B cell (primary cell): ENCODE data around the gene BCL2. TPM values are rescaled to one million over a fixed set of nuclear protein-coding genes. Genes with fewer than 3 reads are reported as not detected.

ENCODE experiments used
- ATAC-seq: fragments of 200-7000 bp; cut with Tn5 transposase; one replicate; pipeline ENCODE4 v1.10.0; 2021; ENCODE audit warnings: low read depth, mild to moderate bottlenecking, moderate number of reproducible peaks, moderate library complexity
- CTCF ChIA-PET: fragments of 350-600 bp; sonication (Branson Sonifier 250); formaldehyde crosslinking; loops from one replicate; lab custom pipeline; 2021; ENCODE audit warnings: antibody characterized with exemption, inconsistent platforms; lab: Charles Lee
- POLR2A ChIA-PET: fragments of 350-600 bp; sonication (Branson Sonifier 250); formaldehyde crosslinking; loops from one replicate; lab custom pipeline; 2021; ENCODE audit warnings: antibody characterized with exemption; lab: Charles Lee
- DNase-seq: peaks from one replicate; pipeline ENCODE4 v3.0.0; 2013
- H2AFZ ChIP-seq: 2 replicates; pipeline ENCODE4 v1.6.1; 2012; ENCODE audit warnings: mild to moderate bottlenecking, low read depth, low read length; ENCODE audit not compliant: insufficient read depth, poor library complexity, severe bottlenecking
- H3K27ac ChIP-seq, 2 donors: 1 replicate in 1 of 2; 2 replicates in 1 of 2; pipeline ENCODE4 v1.5.1; 2012 to 2013; ENCODE audit warnings: low read length in 2 of 2, mild to moderate bottlenecking in 2 of 2, moderate library complexity in 1 of 2
- H3K27me3 ChIP-seq, 4 experiments: fragments of 200-600 bp in 1 of 4; sonication (generic) in 1 of 4; replicated peaks in 1 of 4; 1 replicate in 2 of 4; 2 replicates in 2 of 4; pipeline versions ENCODE4 v1.6.1 to v1.7.0; 2013 to 2016; ENCODE audit warnings: low read length in 3 of 4, mild to moderate bottlenecking in 2 of 4, mixed read lengths in 1 of 4, moderate library complexity in 1 of 4; ENCODE audit not compliant: insufficient read depth in 4 of 4, control insufficient read depth in 3 of 4; ENCODE audit errors: control extremely low read depth in 1 of 4
- H3K36me3 ChIP-seq, 2 experiments: replicated peaks in 1 of 2; 1 replicate in 1 of 2; 2 replicates in 1 of 2; pipeline versions ENCODE4 v1.6.1 to v1.7.1; 2013; ENCODE audit warnings: low read length in 1 of 2; ENCODE audit not compliant: insufficient read depth in 2 of 2, control insufficient read depth in 1 of 2; ENCODE audit errors: control extremely low read depth in 1 of 2, extremely low read depth in 1 of 2
- H3K4me1 ChIP-seq, 2 donors: fragments of 200-600 bp in 1 of 2; sonication (generic) in 1 of 2; 1 replicate in 1 of 2; 2 replicates in 1 of 2; pipeline versions ENCODE4 v1.5.1 to v1.6.1; 2013 to 2017; ENCODE audit warnings: low read length in 2 of 2; ENCODE audit not compliant: control insufficient read depth in 2 of 2, insufficient read depth in 2 of 2
- H3K4me2 ChIP-seq: replicated peaks from 2 replicates; pipeline ENCODE3; 2012; ENCODE audit warnings: mild to moderate bottlenecking, low read depth, low read length; ENCODE audit not compliant: poor library complexity, severe bottlenecking
- H3K4me3 ChIP-seq, 5 experiments: fragments of 200-600 bp in 1 of 5; sonication (generic) in 1 of 5; 1 replicate in 3 of 5; 2 replicates in 2 of 5; pipeline versions ENCODE4 v1.5.1 to v1.7.0; 2011 to 2016; ENCODE audit warnings: low read length in 4 of 5, mild to moderate bottlenecking in 4 of 5, low read depth in 2 of 5, control low read depth in 1 of 5, moderate library complexity in 1 of 5; ENCODE audit not compliant: insufficient read depth in 1 of 5; ENCODE audit errors: control extremely low read depth in 1 of 5, extremely low read depth in 1 of 5
- H3K79me2 ChIP-seq: fragments of 200-600 bp; sonication (generic); one replicate; pipeline ENCODE4 v1.6.0; 2016; ENCODE audit warnings: low read length; ENCODE audit not compliant: control insufficient read depth, insufficient read depth
- H3K9ac ChIP-seq: fragments of 200-600 bp; sonication (generic); 2 replicates; pipeline ENCODE4 v1.6.1; 2017; ENCODE audit warnings: mild to moderate bottlenecking, low read length, moderate library complexity
- H3K9me3 ChIP-seq, 3 donors: one replicate each; pipeline versions ENCODE4 v1.6.1 to v1.7.1; 2013; ENCODE audit warnings: low read length in 2 of 3; ENCODE audit not compliant: control insufficient read depth in 2 of 3, insufficient read depth in 1 of 3; ENCODE audit errors: control extremely low read depth in 1 of 3
- H4K20me1 ChIP-seq: 2 replicates; pipeline ENCODE4 v1.6.0; 2012; ENCODE audit warnings: mild to moderate bottlenecking, low read length; ENCODE audit not compliant: insufficient read depth, control insufficient read depth, poor library complexity, severe bottlenecking
- H3K27ac Mint-ChIP-seq: one replicate; pipeline ENCODE4 v1.8.0; 2021; ENCODE audit warnings: mixed read lengths
- H3K27me3 Mint-ChIP-seq: one replicate; pipeline ENCODE4 v1.8.0; 2021; ENCODE audit warnings: mixed read lengths
- H3K4me1 Mint-ChIP-seq: one replicate; pipeline ENCODE4 v1.8.0; 2021; ENCODE audit warnings: mixed read lengths
- H3K4me3 Mint-ChIP-seq: one replicate; pipeline ENCODE4 v1.8.0; 2021; ENCODE audit warnings: mixed read lengths
- H3K9me3 Mint-ChIP-seq: one replicate; pipeline ENCODE4 v1.8.0; 2022; ENCODE audit warnings: mixed read lengths; ENCODE audit not compliant: insufficient read depth
- CTCF ChIP-seq: fragments of 200-600 bp; IDR thresholded peaks from one replicate; pipeline ENCODE4 v1.8.0; 2022; ENCODE audit warnings: antibody characterized with exemption, mild to moderate bottlenecking
- EZH2 ChIP-seq: IDR thresholded peaks from 2 replicates; pipeline ENCODE4 v1.6.1; 2012; ENCODE audit warnings: borderline replicate concordance, low read depth, mild to moderate bottlenecking, moderate library complexity, low read length; ENCODE audit not compliant: insufficient read depth, poor library complexity, severe bottlenecking
- WGBS: methylation state at CpG from one replicate; pipeline ENCODE4 v1.1.5; 2013; ENCODE audit warnings: missing lambda C conversion rate; ENCODE audit not compliant: insufficient coverage; 5-methylcytosine and 5-hydroxymethylcytosine counted together
- intact Hi-C: fragments of 100-400 bp; cut with micrococcal nuclease; formaldehyde crosslinking; loops from one replicate; pipeline ENCODE4 v1.10.0; 2022
- polyA plus RNA-seq: library from polyadenylated mRNA; depleted of rRNA; stranded (reverse); fragments of >200 nt; gene quantifications from 2 replicates; pipeline ENCODE4 v1.2.3, GENCODE V29; 2012
- total RNA-seq, 2 donors: library from RNA; stranded (reverse); fragments of 120-200 nt in 1 of 2; gene quantifications; 1 replicate in 1 of 2; 2 replicates in 1 of 2; pipeline versions ENCODE4 v1.2.3 to v1.2.4, GENCODE V29; 2013 to 2022

BCL2 gene
- total and polyA plus RNA-seq, 2 donors (not counting 1 experiment from before 2014, with no cell fraction given), result 27.6 to 144 TPM

DNA sequence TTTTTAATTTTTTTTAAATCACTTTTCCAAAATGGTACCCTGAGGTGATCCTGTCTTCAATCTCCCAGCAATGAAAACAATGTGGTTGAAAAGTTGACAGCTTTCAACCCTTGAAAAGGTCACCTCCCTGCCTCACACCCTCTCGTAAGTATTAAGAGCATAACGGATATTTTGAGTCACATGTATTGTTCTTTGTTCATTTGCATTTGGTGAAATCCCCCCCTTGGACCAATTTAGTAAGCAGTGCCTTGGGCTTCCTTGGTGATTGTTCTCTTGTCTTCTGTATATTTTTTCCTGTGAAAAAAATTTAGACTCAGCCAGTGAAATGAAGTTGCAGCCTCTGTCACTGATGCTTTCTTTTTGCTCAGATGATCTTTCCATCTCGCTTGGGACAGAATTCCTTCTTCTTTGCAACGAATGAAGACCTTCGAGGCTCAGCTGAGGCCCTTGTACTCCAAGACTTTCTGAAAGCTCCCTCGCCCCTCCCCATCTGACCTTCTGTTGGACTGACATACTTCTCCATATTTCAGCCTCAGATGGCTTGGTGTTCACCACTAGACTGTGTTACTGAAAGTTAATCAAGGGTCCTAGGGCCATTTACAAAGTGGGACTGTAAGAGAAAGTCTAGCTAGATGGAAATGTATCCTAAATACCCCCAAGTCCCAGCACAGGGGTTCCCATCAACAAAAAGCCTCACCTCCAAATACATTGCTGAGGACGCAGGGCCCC lies 158.4 kb downstream of the BCL2 start:
- Histone ChIP-seq H3K79me2 (peaks cover 82% of the 10 kb centered on the region), H3K4me2 (peak overlapping the region; percentile 71), H2AFZ (peak overlapping the region; percentile 3), H3K27ac (peak overlapping the region; percentile 89 to 97), H3K9me3 (no peaks in the 10 kb centered on the region), H3K9ac (peak overlapping the region; percentile 61), H3K4me1 (peaks cover 83 to 84% of the 10 kb centered on the region in 2 donors), H3K27me3 (no peaks in the 10 kb centered on the region), H3K4me3 (peak overlapping the region in 1 of 5 experiments; percentile 62), H3K36me3 (no peaks in the 10 kb centered on the region), H4K20me1 (no peaks in the 10 kb centered on the region)
- POLR2A ChIA-PET, result interaction anchor here (0.6 to 2.8 kb wide), 13 partner anchors 10 to 161 kb away, joined by 3 to 30 read pairs (median 4); partner anchors contain the start of gene BCL2
- TF ChIP-seq EZH2, result no peak
- TF ChIP-seq CTCF, result no peak
- Mint-ChIP-seq H3K9me3 (no peaks in the 10 kb centered on the region), H3K27ac (peak overlapping the region; percentile 96), H3K27me3 (no peaks in the 10 kb centered on the region), H3K4me1 (peaks cover 92% of the 10 kb centered on the region), H3K4me3 (peak overlapping the region; percentile 79)
- intact Hi-C loops, result loop anchor here (1.0 to 5.0 kb wide), 5 partner anchors 23 to 444 kb away; partner anchors contain the start of genes PHLPP1 and VPS4B
- DNase-seq (peak; percentile 85), ATAC-seq (peak; percentile 48)
- WGBS, result 31% methylated on average over 4 of the region's 7 CpGs
- CTCF ChIA-PET, result interaction anchor here (0.7 to 4.2 kb wide), 16 partner anchors 16 to 157 kb away, joined by 3 to 57 read pairs (median 6); partner anchors contain the start of gene BCL2
